PC-3 (cell line): Measurements from ENCODE around the gene MINAR2.

ENCODE experiments used
- EZH2 ChIP-seq: fragments of 300-600 bp; sonication (generic); IDR thresholded peaks from one replicate; pipeline ENCODE4 v1.6.1; 2017; ENCODE audit warnings: antibody characterized with exemption, mild to moderate bottlenecking, low read length; ENCODE audit not compliant: unreplicated experiment
- EZH2phosphoT487 ChIP-seq: fragments of 300-600 bp; sonication (generic); IDR thresholded peaks from 2 replicates; pipeline ENCODE4 v1.6.1; 2018; ENCODE audit warnings: mild to moderate bottlenecking, antibody characterized with exemption, low read length, borderline replicate concordance
- TF ChIP-seq, protein P1 (sequence below): fragments of 300-600 bp; sonication (generic); conservative IDR thresholded peaks from 2 replicates; pipeline ENCODE4 v1.5.1; 2017; ENCODE audit warnings: antibody characterized with exemption, low read depth, mild to moderate bottlenecking, low read length

DNA sequence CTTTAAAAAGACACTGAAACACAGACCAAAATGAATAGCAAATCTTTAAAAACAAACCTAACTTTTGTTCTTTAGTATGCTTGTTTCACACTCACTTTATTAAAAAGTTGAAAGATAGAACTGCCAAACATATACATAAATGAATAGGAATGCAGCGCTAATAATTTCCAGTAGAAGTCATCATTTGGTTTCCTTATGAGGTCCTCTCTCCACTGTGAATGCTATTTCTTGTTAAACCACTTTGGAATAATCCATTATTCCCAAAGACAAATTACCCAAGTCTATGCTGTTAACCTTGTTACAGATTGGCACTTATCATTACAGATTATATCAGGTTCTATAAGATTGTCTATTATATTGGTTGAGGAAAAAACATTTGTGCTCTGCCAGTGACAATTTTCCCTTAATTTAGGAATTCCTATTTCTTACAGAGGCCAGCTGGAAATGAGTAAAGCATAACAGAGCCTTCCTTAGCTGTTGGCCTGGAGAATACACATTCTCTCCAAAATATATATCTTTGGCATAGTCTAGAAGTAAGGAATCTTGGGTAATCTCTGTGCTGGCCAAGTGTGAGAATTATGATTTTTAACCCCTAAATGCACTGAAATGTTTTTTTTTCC lies 29.3 kb upstream of the MINAR2 start:
- TF ChIP-seq, protein P1, sequence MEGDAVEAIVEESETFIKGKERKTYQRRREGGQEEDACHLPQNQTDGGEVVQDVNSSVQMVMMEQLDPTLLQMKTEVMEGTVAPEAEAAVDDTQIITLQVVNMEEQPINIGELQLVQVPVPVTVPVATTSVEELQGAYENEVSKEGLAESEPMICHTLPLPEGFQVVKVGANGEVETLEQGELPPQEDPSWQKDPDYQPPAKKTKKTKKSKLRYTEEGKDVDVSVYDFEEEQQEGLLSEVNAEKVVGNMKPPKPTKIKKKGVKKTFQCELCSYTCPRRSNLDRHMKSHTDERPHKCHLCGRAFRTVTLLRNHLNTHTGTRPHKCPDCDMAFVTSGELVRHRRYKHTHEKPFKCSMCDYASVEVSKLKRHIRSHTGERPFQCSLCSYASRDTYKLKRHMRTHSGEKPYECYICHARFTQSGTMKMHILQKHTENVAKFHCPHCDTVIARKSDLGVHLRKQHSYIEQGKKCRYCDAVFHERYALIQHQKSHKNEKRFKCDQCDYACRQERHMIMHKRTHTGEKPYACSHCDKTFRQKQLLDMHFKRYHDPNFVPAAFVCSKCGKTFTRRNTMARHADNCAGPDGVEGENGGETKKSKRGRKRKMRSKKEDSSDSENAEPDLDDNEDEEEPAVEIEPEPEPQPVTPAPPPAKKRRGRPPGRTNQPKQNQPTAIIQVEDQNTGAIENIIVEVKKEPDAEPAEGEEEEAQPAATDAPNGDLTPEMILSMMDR = no peak
- TF ChIP-seq EZH2 (no peak), EZH2phosphoT487 (no peak)
